ENCODE data around the gene PRKN.

The PRKN gene

GRCh38 chr6:162289972-162290371, 437.6 kb downstream of the PRKN start:
- no peak for DNase-seq (ENCODE audit: low read depth)
- no peak overlapping the region for H3K4me3 ChIP-seq (ENCODE audit: low read depth, low read length)
- TF ChIP-seq CTCF (IDR thresholded peaks at IDR 0.05; ENCODE audit: low read depth, low read length, missing control alignments): no peak

GRCh38 chr6:162273986-162274385, 453.6 kb downstream of the PRKN start:
- TF ChIP-seq CTCF (IDR thresholded peaks at IDR 0.05; ENCODE audit: low read depth, low read length, missing control alignments): no peak
- no peak for DNase-seq (ENCODE audit: low read depth)
- H3K4me3 ChIP-seq (ENCODE audit: low read depth, low read length): no peak overlapping the region

GRCh38 chr6:162271922-162272321, 455.6 kb downstream of the PRKN start:
- no peak overlapping the region for H3K4me3 ChIP-seq (ENCODE audit: low read depth, low read length)
- no peak for TF ChIP-seq CTCF (IDR thresholded peaks at IDR 0.05; ENCODE audit: low read depth, low read length, missing control alignments)
- no peak for DNase-seq (ENCODE audit: low read depth)

GRCh38 chr6:162270966-162271365, 456.6 kb downstream of the PRKN start:
- DNase-seq (ENCODE audit: low read depth): no peak
- H3K4me3 ChIP-seq (ENCODE audit: low read depth, low read length): no peak overlapping the region
- no peak for TF ChIP-seq CTCF (IDR thresholded peaks at IDR 0.05; ENCODE audit: low read depth, low read length, missing control alignments)

GRCh38 chr6:162267641-162268040, 459.9 kb downstream of the PRKN start:
- no peak overlapping the region for H3K4me3 ChIP-seq (ENCODE audit: low read depth, low read length)
- no peak for DNase-seq (ENCODE audit: low read depth)
- TF ChIP-seq CTCF (IDR thresholded peaks at IDR 0.05; ENCODE audit: low read depth, low read length, missing control alignments): no peak

GRCh38 chr6:162267126-162267525, 460.4 kb downstream of the PRKN start:
- DNase-seq (ENCODE audit: low read depth): no peak
- H3K4me3 ChIP-seq (ENCODE audit: low read depth, low read length): no peak overlapping the region
- no peak for TF ChIP-seq CTCF (IDR thresholded peaks at IDR 0.05; ENCODE audit: low read depth, low read length, missing control alignments)

- no peak for TF ChIP-seq CTCF (IDR thresholded peaks at IDR 0.05; ENCODE audit: low read depth, low read length, missing control alignments)
- no peak overlapping the region for H3K4me3 ChIP-seq (ENCODE audit: low read depth, low read length)
- DNase-seq (ENCODE audit: low read depth): no peak
Measured at GRCh38 chr6:162264581-162264980, 463.0 kb downstream of the PRKN start.

Measured in GM12864 (cell line).